HepG2 (cell line): ENCODE results near the gene PPP1R15A. TPM values are rescaled to one million over a fixed set of nuclear protein-coding genes. Genes with fewer than 3 reads are reported as not detected.

Experiments used
- DNMT1 ChIP-seq: sonication (generic); formaldehyde crosslinking; IDR thresholded peaks from 2 replicates; pipeline ENCODE4 v1.5.1; 2020; ENCODE audit warnings: mild to moderate bottlenecking, missing genetic modification reagents
- EED ChIP-seq: sonication (generic); formaldehyde crosslinking; IDR thresholded peaks from 2 replicates; pipeline ENCODE4 v1.5.0; 2020; ENCODE audit warnings: mild to moderate bottlenecking, missing genetic modification reagents
- ERF ChIP-seq: IDR thresholded peaks from 2 replicates; pipeline ENCODE4 v1.6.1; 2018; ENCODE audit warnings: missing biosample characterization, missing genetic modification reagents
- FOXA1 ChIP-seq, 2 experiments: fragments of 450-650 bp in 1 of 2; sonication (generic) in 1 of 2; formaldehyde crosslinking in 1 of 2; IDR thresholded peaks; 2 replicates each; pipeline versions ENCODE4 v1.4.0 to v1.6.1; 2016 to 2020; ENCODE audit warnings: missing genetic modification reagents in 1 of 2
- HOXA3 ChIP-seq: sonication (generic); formaldehyde crosslinking; IDR thresholded peaks from 2 replicates; pipeline ENCODE4 v1.5.0; 2020; ENCODE audit warnings: missing genetic modification reagents
- KDM5B ChIP-seq: sonication (generic); formaldehyde crosslinking; IDR thresholded peaks from 2 replicates; pipeline ENCODE4 v1.4.0; 2020; ENCODE audit warnings: missing genetic modification reagents, mild to moderate bottlenecking, borderline replicate concordance
- NFE2L1 ChIP-seq: sonication (generic); formaldehyde crosslinking; IDR thresholded peaks from 2 replicates; pipeline ENCODE4 v1.4.0; 2020; ENCODE audit warnings: missing genetic modification reagents, mild to moderate bottlenecking, borderline replicate concordance
- POLR2A ChIP-seq, 2 experiments: IDR thresholded peaks; 2 replicates each; pipeline ENCODE4 v1.6.1; 2011; ENCODE audit warnings: low read depth in 2 of 2, low read length in 2 of 2, mild to moderate bottlenecking in 1 of 2, moderate library complexity in 1 of 2; ENCODE audit not compliant: insufficient read depth in 1 of 2
- POLR2AphosphoS5 ChIP-seq: IDR thresholded peaks from 2 replicates; pipeline ENCODE4 v1.6.1; 2012; ENCODE audit warnings: low read depth, low read length
- RNF2 ChIP-seq: fragments of 450-650 bp; conservative IDR thresholded peaks from 2 replicates; pipeline ENCODE4 v1.6.1; 2016; ENCODE audit warnings: low read depth
- TBX2 ChIP-seq: sonication (generic); formaldehyde crosslinking; IDR thresholded peaks from 2 replicates; pipeline ENCODE4 v1.5.0; 2020; ENCODE audit warnings: missing genetic modification reagents, mild to moderate bottlenecking, borderline replicate concordance
- XRCC5 ChIP-seq: fragments of 200-400 bp; formaldehyde crosslinking; optimal IDR thresholded peaks from 2 replicates; pipeline ENCODE3; 2017; ENCODE audit warnings: mild to moderate bottlenecking, low read length
- ZBTB42 ChIP-seq: sonication (generic); formaldehyde crosslinking; IDR thresholded peaks from 2 replicates; pipeline ENCODE4 v1.5.0; 2020; ENCODE audit warnings: mild to moderate bottlenecking, missing genetic modification reagents
- ZC3H4 ChIP-seq: sonication (generic); formaldehyde crosslinking; IDR thresholded peaks from 2 replicates; pipeline ENCODE4 v1.4.0; 2020; ENCODE audit warnings: missing genetic modification reagents, borderline replicate concordance
- ZNF136 ChIP-seq: sonication (generic); formaldehyde crosslinking; IDR thresholded peaks from 2 replicates; pipeline ENCODE4 v1.8.1; 2022; ENCODE audit warnings: low read depth, mild to moderate bottlenecking, moderate library complexity, missing genetic modification reagents
- ZNF441 ChIP-seq: sonication (generic); formaldehyde crosslinking; IDR thresholded peaks from 2 replicates; pipeline ENCODE4 v1.7.0; 2021; ENCODE audit warnings: missing genetic modification reagents, borderline replicate concordance
- ZNF75D ChIP-seq: sonication (generic); formaldehyde crosslinking; IDR thresholded peaks from 2 replicates; pipeline ENCODE4 v1.8.1; 2023; ENCODE audit warnings: missing genetic modification reagents, mild to moderate bottlenecking, borderline replicate concordance
- ZNF792 ChIP-seq: IDR thresholded peaks from 2 replicates; pipeline ENCODE4 v1.6.1; 2016
- ZNF83 ChIP-seq: sonication (generic); formaldehyde crosslinking; IDR thresholded peaks from 2 replicates; pipeline ENCODE4 v1.4.0; 2020; ENCODE audit warnings: missing genetic modification reagents, mild to moderate bottlenecking, borderline replicate concordance
- ZNF883 ChIP-seq: sonication (generic); formaldehyde crosslinking; IDR thresholded peaks from 2 replicates; pipeline ENCODE4 v1.5.1; 2020; ENCODE audit warnings: mild to moderate bottlenecking, missing genetic modification reagents; ENCODE audit errors: not compliant biosample characterization
- ZSCAN25 ChIP-seq: sonication (generic); formaldehyde crosslinking; IDR thresholded peaks from 2 replicates; pipeline ENCODE4 v1.8.0; 2022; ENCODE audit warnings: mild to moderate bottlenecking, missing genetic modification reagents
- polyA plus RNA-seq, 8 experiments: library from polyadenylated mRNA; depleted of rRNA in 3 of 8; stranded (reverse) in 7 of 8; unstranded in 1 of 8; fragments of >200 nt; fragmentation: Illumina TruSeq in 4 of 8; extraction: Trizol in 4 of 8; gene quantifications; 2 replicates each; pipeline versions ENCODE4 v1.2.1 to v1.2.3, GENCODE V29; 2011 to 2016; ENCODE audit warnings: low read depth in 4 of 8, missing spikeins in 1 of 8, mixed read lengths in 1 of 8; ENCODE audit not compliant: insufficient read depth in 1 of 8
- total RNA-seq, 5 experiments: library from RNA; depleted of rRNA; stranded (reverse); fragments of >200 nt; fragmentation: Illumina TruSeq; extraction: Trizol; gene quantifications; 2 replicates each; pipeline ENCODE4 v1.2.3, GENCODE V29; 2016; ENCODE audit warnings: low read depth in 1 of 5
- TF ChIP-seq, protein P1 (sequence below): sonication (generic); formaldehyde crosslinking; IDR thresholded peaks from 2 replicates; pipeline ENCODE4 v1.5.1; 2020; ENCODE audit warnings: missing genetic modification reagents, mild to moderate bottlenecking, borderline replicate concordance
- TF ChIP-seq, protein P2 (sequence below), 2 experiments: fragments of 450-650 bp in 1 of 2; sonication (generic) in 1 of 2; formaldehyde crosslinking; IDR thresholded peaks; 2 replicates each; pipeline versions ENCODE4 v1.5.0 to v1.8.0; 2020 to 2022; ENCODE audit warnings: mild to moderate bottlenecking in 1 of 2, missing genetic modification reagents in 1 of 2
- TF ChIP-seq, protein P3 (sequence below): IDR thresholded peaks from 2 replicates; pipeline ENCODE4 v1.6.1; 2016; ENCODE audit warnings: missing compliant biosample characterization, missing genetic modification reagents, borderline replicate concordance
- TF ChIP-seq, protein P4 (sequence below): sonication (generic); formaldehyde crosslinking; IDR thresholded peaks from 2 replicates; pipeline ENCODE4 v1.4.0; 2020; ENCODE audit warnings: missing genetic modification reagents; ENCODE audit errors: not compliant biosample characterization
- TF ChIP-seq, protein P5 (sequence below): IDR thresholded peaks from 2 replicates; pipeline ENCODE4 v1.6.1; 2016; ENCODE audit warnings: missing biosample characterization, missing genetic modification reagents, low read depth

The PPP1R15A gene
- total and polyA plus RNA-seq, 2 of the 13 experiments (the other 11 are each of a cell fraction or from before 2014, with no cell fraction given) = 15.6 to 18.5 TPM

DNA sequence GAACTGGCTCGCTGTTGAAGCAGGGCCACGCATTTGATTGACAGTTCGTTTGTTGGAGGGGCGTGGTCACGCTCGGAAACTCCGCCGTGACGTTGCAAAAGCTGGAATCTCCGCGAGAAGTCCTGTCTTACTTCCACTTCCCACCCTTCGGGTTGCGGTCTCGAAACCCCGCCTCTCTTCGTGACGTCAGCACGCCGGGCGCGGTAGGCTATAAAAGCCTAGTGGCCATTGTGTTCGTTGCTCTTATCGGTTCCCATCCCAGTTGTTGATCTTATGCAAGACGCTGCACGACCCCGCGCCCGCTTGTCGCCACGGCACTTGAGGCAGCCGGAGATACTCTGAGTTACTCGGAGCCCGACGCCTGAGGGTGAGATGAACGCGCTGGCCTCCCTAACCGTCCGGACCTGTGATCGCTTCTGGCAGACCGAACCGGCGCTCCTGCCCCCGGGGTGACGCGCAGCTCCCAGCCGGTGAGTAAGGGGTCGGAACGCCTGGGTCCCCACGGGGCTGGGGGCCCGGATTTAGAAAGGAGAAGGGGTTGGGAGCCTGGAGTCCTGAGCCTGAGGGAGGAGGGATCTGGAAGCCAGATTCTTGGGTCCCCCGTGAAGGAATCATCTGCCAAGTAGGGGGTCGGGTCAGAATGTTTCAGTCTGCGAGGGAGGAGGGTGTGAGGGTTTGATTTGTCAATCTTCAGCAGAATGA is at the start of gene PPP1R15A (continued):
- TF ChIP-seq POLR2A (IDR thresholded peaks at IDR 0.05; ENCODE audit: insufficient read depth in 1 of 2, low read depth in 2 of 2, low read length in 2 of 2) = peak; percentile 99
- peak; percentile 98 for TF ChIP-seq POLR2AphosphoS5
- TF ChIP-seq, protein P1, sequence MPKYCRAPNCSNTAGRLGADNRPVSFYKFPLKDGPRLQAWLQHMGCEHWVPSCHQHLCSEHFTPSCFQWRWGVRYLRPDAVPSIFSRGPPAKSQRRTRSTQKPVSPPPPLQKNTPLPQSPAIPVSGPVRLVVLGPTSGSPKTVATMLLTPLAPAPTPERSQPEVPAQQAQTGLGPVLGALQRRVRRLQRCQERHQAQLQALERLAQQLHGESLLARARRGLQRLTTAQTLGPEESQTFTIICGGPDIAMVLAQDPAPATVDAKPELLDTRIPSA (CRISPR knock-in tag) = no peak
- TF ChIP-seq, protein P2, sequence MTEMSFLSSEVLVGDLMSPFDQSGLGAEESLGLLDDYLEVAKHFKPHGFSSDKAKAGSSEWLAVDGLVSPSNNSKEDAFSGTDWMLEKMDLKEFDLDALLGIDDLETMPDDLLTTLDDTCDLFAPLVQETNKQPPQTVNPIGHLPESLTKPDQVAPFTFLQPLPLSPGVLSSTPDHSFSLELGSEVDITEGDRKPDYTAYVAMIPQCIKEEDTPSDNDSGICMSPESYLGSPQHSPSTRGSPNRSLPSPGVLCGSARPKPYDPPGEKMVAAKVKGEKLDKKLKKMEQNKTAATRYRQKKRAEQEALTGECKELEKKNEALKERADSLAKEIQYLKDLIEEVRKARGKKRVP (CRISPR knock-in tag; IDR thresholded peaks at IDR 0.05) = peak in 1 of 2 experiments; percentile 47; a peak in 1 of 4 replicates
- peak; percentile 69 for TF ChIP-seq ZNF883 (CRISPR knock-in tag)
- TF ChIP-seq EED (CRISPR knock-in tag) = peak; percentile 91
- no peak for TF ChIP-seq ZC3H4 (CRISPR knock-in tag)
- TF ChIP-seq ZNF441 (CRISPR knock-in tag) = peak; percentile 31; the same call in 1 of the 2 replicates
- TF ChIP-seq ZNF83 = peak; percentile 74; the same call in 1 of the 2 replicates
- TF ChIP-seq ZNF136 (CRISPR knock-in tag) = peak; percentile 97; the same call in 1 of the 2 replicates
- peak; percentile 82 for TF ChIP-seq ZSCAN25 (CRISPR knock-in tag)
- TF ChIP-seq RNF2 = no peak
- peak; percentile 56; the same call in 1 of the 2 replicates for TF ChIP-seq ZBTB42 (CRISPR knock-in tag)
- TF ChIP-seq, protein P3, sequence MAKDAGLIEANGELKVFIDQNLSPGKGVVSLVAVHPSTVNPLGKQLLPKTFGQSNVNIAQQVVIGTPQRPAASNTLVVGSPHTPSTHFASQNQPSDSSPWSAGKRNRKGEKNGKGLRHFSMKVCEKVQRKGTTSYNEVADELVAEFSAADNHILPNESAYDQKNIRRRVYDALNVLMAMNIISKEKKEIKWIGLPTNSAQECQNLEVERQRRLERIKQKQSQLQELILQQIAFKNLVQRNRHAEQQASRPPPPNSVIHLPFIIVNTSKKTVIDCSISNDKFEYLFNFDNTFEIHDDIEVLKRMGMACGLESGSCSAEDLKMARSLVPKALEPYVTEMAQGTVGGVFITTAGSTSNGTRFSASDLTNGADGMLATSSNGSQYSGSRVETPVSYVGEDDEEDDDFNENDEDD (CRISPR knock-in tag) = no peak; the same call in 1 of the 2 replicates
- peak; percentile 89 for TF ChIP-seq ERF (CRISPR knock-in tag)
- no peak for TF ChIP-seq NFE2L1
- TF ChIP-seq KDM5B = peak; percentile 76; the same call in 1 of the 2 replicates
- peak; percentile 93 for TF ChIP-seq HOXA3 (CRISPR knock-in tag)
- TF ChIP-seq TBX2 (CRISPR knock-in tag) = peak; percentile 72
- TF ChIP-seq, protein P4, sequence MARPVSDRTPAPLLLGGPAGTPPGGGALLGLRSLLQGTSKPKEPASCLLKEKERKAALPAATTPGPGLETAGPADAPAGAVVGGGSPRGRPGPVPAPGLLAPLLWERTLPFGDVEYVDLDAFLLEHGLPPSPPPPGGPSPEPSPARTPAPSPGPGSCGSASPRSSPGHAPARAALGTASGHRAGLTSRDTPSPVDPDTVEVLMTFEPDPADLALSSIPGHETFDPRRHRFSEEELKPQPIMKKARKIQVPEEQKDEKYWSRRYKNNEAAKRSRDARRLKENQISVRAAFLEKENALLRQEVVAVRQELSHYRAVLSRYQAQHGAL (CRISPR knock-in tag) = peak; percentile 54
- no peak for TF ChIP-seq XRCC5
- no peak for TF ChIP-seq FOXA1 (IDR thresholded peaks at IDR 0.05)
- peak; percentile 89 for TF ChIP-seq FOXA1 (CRISPR knock-in tag; IDR thresholded peaks at IDR 0.05)
- no peak for TF ChIP-seq ZNF792 (CRISPR knock-in tag)
- no peak for TF ChIP-seq DNMT1
- TF ChIP-seq, protein P5, sequence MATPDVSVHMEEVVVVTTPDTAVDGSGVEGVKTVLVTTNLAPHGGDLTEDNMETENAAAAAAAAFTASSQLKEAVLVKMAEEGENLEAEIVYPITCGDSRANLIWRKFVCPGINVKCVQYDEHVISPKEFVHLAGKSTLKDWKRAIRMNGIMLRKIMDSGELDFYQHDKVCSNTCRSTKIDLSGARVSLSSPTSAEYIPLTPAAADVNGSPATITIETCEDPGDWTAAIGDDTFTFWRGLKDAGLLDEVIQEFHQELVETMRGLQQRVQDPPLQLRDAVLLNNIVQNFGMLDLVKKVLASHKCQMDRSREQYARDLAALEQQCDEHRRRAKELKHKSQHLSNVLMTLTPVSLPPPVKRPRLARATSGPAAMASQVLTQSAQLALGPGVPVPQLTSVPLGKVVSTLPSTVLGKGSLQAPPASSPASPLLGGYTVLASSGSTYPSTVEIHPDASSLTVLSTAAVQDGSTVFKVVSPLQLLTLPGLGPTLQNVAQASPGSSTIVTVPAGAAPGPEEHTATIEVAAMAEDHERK = no peak; the same call in 1 of the 2 replicates
- TF ChIP-seq ZNF75D (CRISPR knock-in tag) = no peak
